Fibroblast of skin of right quadriceps (primary cell): ENCODE data around the gene FAM13C.

Experiments used
- DNase-seq: peaks from one replicate; pipeline ENCODE4 v3.0.0-alpha.2; 2013

The FAM13C gene

GRCh38 chr10:59312247-59312646 lies 50.1 kb downstream of the FAM13C start:
- DNase-seq = no peak

GRCh38 chr10:59311025-59311424 lies 51.3 kb downstream of the FAM13C start:
- DNase-seq = no peak

DNA sequence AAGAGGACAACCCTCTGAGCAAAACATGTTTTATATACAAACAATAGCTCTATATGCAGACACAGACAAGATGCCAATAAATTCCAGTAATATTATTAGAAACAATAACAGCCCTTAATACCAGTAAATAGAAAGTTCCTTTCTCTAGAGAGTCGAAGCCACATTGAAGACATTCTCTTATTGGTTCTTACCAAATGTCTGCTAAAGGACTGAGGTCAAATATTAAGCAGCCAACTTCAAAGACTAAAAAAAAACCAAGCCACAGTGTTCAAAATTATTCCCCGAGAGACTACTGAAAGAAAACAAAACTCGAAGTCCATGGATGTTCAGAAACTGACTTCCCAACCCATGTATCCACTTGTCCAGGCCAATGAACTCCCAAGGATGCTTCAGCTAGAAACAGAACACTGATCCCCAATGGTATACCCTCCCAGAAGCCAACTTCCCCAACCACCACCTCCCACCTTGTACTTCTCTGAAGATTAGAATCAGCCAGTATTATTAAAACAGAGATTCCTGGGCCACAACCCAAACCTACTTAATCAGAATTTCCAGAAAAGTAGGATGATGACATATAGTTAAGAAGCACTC lies 51.9 kb downstream of the FAM13C start:
- no peak for DNase-seq

GRCh38 chr10:59304521-59305097 lies 57.7 kb downstream of the FAM13C start:
- no peak for DNase-seq

DNA sequence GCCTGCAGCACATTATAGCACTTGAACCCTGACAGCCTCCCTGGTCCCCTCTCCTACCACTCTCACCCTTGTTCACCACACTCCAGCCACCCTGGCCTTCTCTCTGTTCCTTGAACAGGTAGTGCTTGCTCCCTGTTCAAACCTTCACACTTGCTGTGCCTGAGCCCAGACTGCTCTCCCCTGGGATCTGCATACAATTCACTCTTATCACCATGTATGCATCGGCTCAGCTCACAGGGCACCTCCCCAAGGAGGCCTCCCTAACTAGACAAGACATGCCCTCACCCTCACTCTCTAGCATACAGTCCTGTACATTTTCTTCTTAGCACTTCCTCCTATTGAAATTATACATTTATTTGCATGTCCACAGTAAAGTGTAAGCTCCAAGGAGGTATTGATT lies 59.3 kb downstream of the FAM13C start:
- no peak for DNase-seq

DNA sequence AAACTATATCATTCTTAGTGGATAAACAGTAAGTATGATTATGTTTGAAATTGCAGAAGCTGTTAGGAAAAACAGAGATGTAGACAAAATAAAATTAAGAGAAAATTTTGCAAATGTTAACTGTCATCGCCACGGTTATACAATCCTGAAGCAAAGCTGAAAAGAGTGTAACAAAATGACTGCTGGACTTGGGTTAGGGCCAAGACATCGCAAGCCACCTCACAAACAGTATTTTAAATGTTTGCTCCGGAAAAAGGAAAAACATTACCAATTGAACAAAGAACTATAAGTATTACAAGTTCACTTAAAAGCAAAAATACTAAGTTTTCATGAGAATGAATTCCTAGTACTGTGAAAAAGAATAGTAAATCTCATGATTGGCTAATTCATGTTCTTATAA lies 60.0 kb downstream of the FAM13C start:
- DNase-seq = no peak

DNA sequence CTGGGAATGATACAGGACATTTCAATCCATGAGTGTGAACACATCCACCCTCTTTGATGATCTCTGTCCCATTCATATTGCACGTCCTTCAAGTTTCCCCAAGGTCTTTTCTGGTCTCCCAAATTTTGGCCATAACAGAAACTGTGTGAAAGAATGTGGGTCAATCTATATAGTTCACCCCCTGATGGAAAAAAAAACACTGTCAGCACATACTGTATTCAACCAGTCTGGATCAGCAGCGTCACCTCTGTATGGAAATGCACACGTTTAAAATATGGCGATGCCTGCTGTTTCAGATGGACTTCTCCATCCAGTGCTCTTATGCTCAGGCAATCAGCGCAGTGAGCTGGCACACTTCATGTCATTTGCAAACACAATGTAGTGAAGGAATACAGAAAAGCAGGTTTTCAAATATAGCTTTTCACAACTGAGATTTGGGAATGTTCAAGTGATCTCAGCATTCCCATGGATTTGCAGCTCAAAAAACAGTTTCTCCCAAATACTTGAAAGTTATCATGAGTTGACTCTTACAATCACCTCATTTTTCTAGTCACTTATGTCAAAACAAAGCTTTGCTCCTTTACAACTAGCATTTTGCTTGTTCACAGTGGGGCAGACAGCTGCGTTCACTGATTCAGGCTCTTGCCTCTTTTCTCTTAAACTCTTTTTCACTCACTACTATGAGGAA lies 61.1 kb downstream of the FAM13C start:
- DNase-seq = no peak

DNA sequence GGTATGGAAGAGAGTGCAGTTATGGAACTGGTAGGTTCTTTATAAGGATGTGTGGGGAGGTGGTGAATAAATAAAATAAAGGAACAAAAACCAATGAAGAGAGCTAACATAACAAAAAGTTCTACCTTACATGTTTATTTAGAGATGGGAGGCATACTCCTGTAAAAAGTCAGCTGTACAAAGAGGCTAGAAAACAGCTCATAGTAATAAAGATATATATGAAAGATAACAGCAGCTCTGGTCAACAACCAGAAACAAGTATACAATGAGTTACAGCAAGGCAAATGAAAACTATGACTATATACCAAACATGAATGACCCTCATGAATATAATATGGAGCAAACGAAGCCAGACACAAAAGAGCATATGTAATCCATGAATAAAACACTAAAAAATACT lies 62.0 kb downstream of the FAM13C start:
- no peak for DNase-seq

GRCh38 chr10:59299933-59300332 lies 62.4 kb downstream of the FAM13C start:
- no peak for DNase-seq

GRCh38 chr10:59290448-59290847 lies 71.9 kb downstream of the FAM13C start:
- no peak for DNase-seq

- DNase-seq = no peak
Observed at GRCh38 chr10:59289853-59290252, 72.5 kb downstream of the FAM13C start.

DNA sequence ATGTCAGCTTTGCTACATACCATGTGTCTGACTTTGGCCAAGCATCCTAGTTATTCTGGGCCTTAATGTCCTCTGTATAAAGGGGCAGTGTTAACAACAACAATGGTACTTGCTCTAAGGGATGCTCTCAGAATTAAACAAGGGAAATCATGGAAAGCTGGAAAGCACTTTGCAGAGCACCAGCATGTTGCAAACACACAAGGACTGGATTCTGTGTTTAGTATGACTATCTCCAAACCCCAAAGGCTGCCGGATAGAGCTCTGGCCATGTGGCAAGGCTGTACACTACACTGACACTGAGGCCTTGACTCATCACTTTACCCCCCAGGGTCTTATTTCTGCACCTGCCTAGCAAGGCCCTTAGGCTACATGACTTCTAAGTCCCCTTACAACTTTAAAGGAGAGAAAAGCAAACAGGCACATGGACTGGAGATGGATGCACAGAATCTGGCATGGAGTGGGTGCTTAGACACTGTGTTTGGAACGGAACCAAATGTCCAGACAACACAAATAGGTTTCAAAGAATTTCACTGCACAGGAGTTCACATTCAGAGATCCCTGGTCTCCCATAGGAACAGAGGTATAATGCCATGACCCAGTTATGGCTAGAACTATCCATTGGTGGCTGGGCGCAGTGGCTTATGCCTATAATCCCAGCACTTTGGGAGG lies 74.6 kb downstream of the FAM13C start:
- no peak for DNase-seq

- DNase-seq = no peak
Observed at GRCh38 chr10:59285848-59286247, 76.5 kb downstream of the FAM13C start.

DNA sequence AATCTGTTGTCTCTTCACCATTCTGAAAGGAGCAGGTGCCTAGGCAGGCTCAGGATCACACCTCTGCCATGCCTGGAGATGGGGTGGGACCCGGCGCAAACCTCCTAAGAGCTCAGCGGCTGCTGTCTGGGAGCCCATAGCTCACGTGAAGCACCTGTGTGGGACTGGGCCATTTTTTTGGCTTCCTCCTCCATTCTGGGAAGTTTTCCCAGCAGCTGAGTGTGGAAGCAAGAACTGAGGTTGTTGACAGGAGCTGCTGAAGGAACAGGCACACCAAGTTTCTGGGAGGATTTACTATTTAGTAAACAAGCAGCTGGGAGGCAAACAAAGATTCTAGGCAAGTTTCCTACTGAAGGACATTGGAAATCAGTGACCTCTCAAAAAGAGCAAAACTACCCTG lies 77.3 kb downstream of the FAM13C start:
- no peak for DNase-seq

DNA sequence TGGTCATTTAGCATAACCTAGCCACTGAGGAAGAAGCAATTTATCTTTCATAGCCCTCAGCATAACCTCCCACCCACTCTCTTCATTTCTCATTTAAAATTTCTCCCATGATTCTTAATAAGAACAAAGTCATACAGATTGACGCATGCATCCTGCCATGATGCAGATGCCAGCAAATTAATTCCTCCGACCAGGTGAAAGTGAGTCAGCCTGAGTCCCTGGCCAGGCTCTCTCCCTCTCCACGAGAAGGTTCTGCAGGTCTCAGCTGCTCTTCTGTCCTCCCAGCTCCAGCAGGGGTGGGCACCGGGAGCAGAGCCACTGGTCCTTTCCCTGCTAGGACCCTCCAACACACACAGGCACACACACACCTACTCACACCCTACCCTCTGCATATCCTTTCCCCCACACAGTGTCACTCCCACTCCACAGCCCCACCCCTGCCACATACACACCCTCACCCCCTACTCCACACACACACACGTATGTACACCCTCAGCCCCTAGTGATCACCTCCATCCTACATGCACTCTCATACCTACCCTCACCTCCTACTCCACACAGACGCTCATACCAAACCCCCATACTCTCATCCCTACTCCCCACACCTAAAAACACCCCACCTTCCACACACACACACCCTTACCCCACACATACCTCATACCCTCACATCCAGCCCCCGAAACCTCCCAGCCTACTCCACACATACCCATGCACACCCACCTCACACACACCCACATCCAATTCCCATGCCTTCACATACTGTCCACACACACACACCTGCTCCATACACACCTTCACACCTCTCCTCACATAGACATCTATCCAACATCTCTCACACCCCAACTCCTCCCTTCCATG lies 78.0 kb downstream of the FAM13C start:
- DNase-seq = no peak

GRCh38 chr10:59283456-59284091 lies 78.8 kb downstream of the FAM13C start:
- DNase-seq = peak; percentile 5

- no peak for DNase-seq
Observed at GRCh38 chr10:59281861-59282260, 80.5 kb downstream of the FAM13C start.

DNA sequence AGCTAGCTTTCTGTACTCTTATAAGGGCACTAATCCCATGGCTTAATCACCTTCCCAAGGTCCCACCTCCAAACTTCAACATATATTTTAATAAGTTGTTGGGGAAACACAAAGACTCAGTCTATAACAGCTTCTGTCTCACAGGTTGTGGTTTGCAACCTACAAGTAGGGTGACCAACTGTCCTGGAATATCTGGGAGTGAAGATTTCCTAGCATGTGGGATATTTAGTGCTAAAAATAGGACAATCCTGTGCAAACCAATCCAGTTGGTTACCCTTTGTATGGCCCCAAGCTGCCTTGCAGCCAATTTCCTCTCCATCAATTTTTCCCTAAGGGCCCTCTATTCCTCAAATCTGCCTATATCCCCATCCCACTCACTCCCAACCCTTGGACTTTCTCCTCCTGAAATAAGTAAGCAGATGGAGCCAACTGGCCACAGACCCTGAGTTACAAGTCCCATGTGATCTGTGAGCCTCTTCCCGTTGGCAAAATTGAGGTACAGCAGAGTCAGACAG lies 82.3 kb downstream of the FAM13C start:
- no peak for DNase-seq

GRCh38 chr10:59279476-59279875 lies 82.9 kb downstream of the FAM13C start:
- DNase-seq = no peak

- DNase-seq = no peak
Observed at GRCh38 chr10:59276919-59277318, 85.4 kb downstream of the FAM13C start.

GRCh38 chr10:59276133-59276532 lies 86.2 kb downstream of the FAM13C start:
- DNase-seq = no peak

GRCh38 chr10:59273445-59273844 lies 88.9 kb downstream of the FAM13C start:
- no peak for DNase-seq
